ENCODE data around the gene FPGT. TPM values are rescaled to one million over a fixed set of nuclear protein-coding genes. Genes with fewer than 3 reads are reported as not detected.

The FPGT gene
- total and polyA plus RNA-seq, 8 donors, result 4.3 to 29.6 (median 8.5) TPM

DNA sequence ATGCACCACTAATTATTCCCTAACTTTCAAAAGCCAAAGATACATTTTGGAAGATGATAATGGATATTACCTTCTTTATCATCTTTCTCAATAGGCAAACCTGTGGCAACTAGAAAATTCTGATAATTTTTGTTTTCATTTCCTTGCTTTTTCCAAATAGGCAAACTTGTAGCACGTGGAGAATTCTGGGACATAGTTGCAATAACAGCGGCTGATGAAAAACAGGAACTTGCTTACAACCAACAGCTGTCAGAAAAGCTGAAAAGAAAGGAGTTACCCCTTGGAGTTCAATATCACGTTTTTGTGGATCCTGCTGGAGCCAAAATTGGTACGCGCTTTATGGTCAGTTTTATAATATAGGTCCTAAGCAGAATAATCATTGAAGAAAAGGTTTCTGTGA is 1.5 kb downstream of the FPGT start:
- H3K27ac ChIP-seq, result no peak overlapping the region
- TF ChIP-seq POLR2AphosphoS5 (IDR thresholded peaks at IDR 0.05), result no peak
- no peak for TF ChIP-seq POLR2A (IDR thresholded peaks at IDR 0.05)
- TF ChIP-seq, protein P1, sequence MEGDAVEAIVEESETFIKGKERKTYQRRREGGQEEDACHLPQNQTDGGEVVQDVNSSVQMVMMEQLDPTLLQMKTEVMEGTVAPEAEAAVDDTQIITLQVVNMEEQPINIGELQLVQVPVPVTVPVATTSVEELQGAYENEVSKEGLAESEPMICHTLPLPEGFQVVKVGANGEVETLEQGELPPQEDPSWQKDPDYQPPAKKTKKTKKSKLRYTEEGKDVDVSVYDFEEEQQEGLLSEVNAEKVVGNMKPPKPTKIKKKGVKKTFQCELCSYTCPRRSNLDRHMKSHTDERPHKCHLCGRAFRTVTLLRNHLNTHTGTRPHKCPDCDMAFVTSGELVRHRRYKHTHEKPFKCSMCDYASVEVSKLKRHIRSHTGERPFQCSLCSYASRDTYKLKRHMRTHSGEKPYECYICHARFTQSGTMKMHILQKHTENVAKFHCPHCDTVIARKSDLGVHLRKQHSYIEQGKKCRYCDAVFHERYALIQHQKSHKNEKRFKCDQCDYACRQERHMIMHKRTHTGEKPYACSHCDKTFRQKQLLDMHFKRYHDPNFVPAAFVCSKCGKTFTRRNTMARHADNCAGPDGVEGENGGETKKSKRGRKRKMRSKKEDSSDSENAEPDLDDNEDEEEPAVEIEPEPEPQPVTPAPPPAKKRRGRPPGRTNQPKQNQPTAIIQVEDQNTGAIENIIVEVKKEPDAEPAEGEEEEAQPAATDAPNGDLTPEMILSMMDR (IDR thresholded peaks at IDR 0.05), result no peak
- TF ChIP-seq EP300 (IDR thresholded peaks at IDR 0.05), result no peak
- intact Hi-C loops (cut with DNase I; ENCODE audit: low total_unique reads), result no loop called here
- peaks cover 0 to 30% (median 25%) of the 10 kb centered on the region in 4 donors for H3K36me3 ChIP-seq
- H3K27me3 ChIP-seq, result no peaks in the 10 kb centered on the region
- WGBS, 5 donors, result 68 to 85% (median 78%) methylated on average over 5 of the region's 5 CpGs
- DNase-seq, result peak in 1 of 2 donors; percentile 4
- peak overlapping the region in 1 of 4 donors; percentile 50 for H3K4me3 ChIP-seq
- no peaks in the 10 kb centered on the region for H3K9me3 ChIP-seq
- H3K4me1 ChIP-seq, result peaks cover 0 to 24% (median 18%) of the 10 kb centered on the region in 4 donors

DNA sequence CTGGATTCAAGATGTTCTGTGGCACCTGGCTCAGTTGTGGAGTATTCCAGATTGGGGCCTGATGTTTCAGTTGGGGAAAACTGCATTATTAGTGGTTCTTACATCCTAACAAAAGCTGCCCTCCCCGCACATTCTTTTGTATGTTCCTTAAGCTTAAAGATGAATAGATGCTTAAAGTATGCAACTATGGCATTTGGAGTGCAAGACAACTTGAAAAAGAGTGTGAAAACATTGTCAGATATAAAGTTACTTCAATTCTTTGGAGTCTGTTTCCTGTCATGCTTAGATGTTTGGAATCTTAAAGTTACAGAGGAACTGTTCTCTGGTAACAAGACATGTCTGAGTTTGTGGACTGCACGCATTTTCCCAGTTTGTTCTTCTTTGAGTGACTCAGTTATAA is 7.2 kb downstream of the FPGT start:
- H3K27ac ChIP-seq, result no peak overlapping the region
- no peak overlapping the region for H3K4me3 ChIP-seq
- DNase-seq, result no peak
- intact Hi-C loops (cut with DNase I; ENCODE audit: low total_unique reads), result no loop called here
- TF ChIP-seq, protein P1 (IDR thresholded peaks at IDR 0.05), result no peak
- TF ChIP-seq EP300 (IDR thresholded peaks at IDR 0.05) (no peak), POLR2A (IDR thresholded peaks at IDR 0.05) (no peak), POLR2AphosphoS5 (IDR thresholded peaks at IDR 0.05) (no peak)
- peaks cover 0 to 48% (median 37%) of the 10 kb centered on the region in 4 donors for H3K36me3 ChIP-seq
- H3K4me1 ChIP-seq, result peaks cover 0 to 8% (median under 1%) of the 10 kb centered on the region in 4 donors
- H3K9me3 ChIP-seq, result no peaks in the 10 kb centered on the region
- WGBS, 5 donors, result 84 to 95% (median 87%) methylated on average over 2 of the region's 2 CpGs
- no peaks in the 10 kb centered on the region for H3K27me3 ChIP-seq

DNA sequence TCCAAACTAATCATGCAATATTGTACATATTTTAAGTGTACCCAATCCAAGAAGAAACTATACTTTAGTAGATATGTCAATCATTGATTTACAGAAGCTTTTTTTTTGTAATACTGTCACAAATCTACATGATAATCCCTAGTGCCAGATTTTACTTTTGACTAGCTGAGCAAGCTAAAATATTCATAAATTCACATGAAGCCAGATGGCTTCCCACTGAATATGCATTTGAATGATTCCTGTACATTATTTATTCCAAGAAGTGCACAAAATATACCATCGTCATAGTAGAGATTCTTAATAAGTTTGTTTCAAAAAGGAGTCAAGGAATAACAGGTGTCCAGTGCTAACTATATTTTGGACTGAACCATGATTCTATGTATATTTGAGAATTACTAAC is 17.2 kb downstream of the FPGT start:
- intact Hi-C loops (cut with DNase I; ENCODE audit: low total_unique reads), result no loop called here
- TF ChIP-seq POLR2AphosphoS5 (IDR thresholded peaks at IDR 0.05), result no peak
- no peak for TF ChIP-seq EP300 (IDR thresholded peaks at IDR 0.05)
- no peak for TF ChIP-seq POLR2A (IDR thresholded peaks at IDR 0.05)
- TF ChIP-seq, protein P1 (IDR thresholded peaks at IDR 0.05), result no peak
- Histone ChIP-seq H3K27me3 (no peaks in the 10 kb centered on the region), H3K4me3 (no peak overlapping the region), H3K36me3 (no peaks in the 10 kb centered on the region), H3K4me1 (no peaks in the 10 kb centered on the region), H3K27ac (no peak overlapping the region), H3K9me3 (no peaks in the 10 kb centered on the region)
- no peak for DNase-seq
- 94 to 100% (median 98%) methylated on average over 1 of the region's 1 CpG for WGBS, 5 donors

DNA sequence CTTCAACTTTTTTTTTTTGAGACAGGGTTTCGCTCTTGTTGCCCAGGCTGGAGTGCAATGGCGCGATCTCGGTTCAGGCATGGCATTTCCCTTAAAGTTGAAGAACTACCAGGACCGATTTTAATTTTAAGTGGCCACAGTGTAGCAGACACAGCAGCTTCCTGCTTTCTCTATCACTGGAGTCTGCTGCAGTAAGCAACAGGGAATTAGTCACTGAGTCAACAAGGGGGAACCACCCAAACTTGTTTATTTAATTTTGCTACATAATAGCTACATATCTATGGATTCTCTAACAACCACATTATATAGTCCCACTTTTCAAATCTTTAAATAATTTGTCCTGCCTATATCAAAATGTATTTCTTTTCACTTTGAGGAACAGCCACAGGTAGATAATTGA is 24.7 kb downstream of the FPGT start:
- intact Hi-C loops (cut with DNase I; ENCODE audit: low total_unique reads), result loop anchor here (10.0 kb wide), 1 partner anchor 48 kb away; no protein-coding TSS in a partner anchor
- Histone ChIP-seq H3K27me3 (no peaks in the 10 kb centered on the region), H3K4me1 (no peaks in the 10 kb centered on the region), H3K36me3 (no peaks in the 10 kb centered on the region), H3K4me3 (no peak overlapping the region), H3K27ac (no peak overlapping the region), H3K9me3 (peaks cover 0 to 36% (median 16%) of the 10 kb centered on the region in 4 donors)
- WGBS, 5 donors, result 87 to 94% (median 90%) methylated on average over 5 of the region's 5 CpGs
- TF ChIP-seq EP300 (IDR thresholded peaks at IDR 0.05) (no peak), POLR2AphosphoS5 (IDR thresholded peaks at IDR 0.05) (no peak), POLR2A (IDR thresholded peaks at IDR 0.05) (no peak)
- TF ChIP-seq, protein P1 (IDR thresholded peaks at IDR 0.05), result no peak
- DNase-seq, result peak in 1 of 2 donors; percentile 23

Data from stomach (tissue), 9 donors.